Neural cell (in vitro differentiated cells): ENCODE data around the gene PDE9A.

Source experiments
- CTCF ChIP-seq: fragments of 450-650 bp; IDR thresholded peaks from 2 replicates; pipeline ENCODE4 v1.5.1; 2014; ENCODE audit warnings: antibody characterized with exemption, mild to moderate bottlenecking, moderate library complexity; ENCODE audit not compliant: poor library complexity, severe bottlenecking
- POLR2AphosphoS5 ChIP-seq: IDR thresholded peaks from 2 replicates; pipeline ENCODE4 v1.6.1; 2012
- RAD21 ChIP-seq: fragments of 450-650 bp; conservative IDR thresholded peaks from 2 replicates; pipeline ENCODE4 v1.6.1; 2014; ENCODE audit warnings: antibody characterized with exemption, mild to moderate bottlenecking, moderate library complexity
- TAF1 ChIP-seq: IDR thresholded peaks from 2 replicates; pipeline ENCODE4 v1.6.1; 2012; ENCODE audit warnings: low read depth

GRCh38 chr21:42657676-42658319 is 4.4 kb downstream of the PDE9A start:
- TF ChIP-seq CTCF (no peak), POLR2AphosphoS5 (no peak), RAD21 (no peak), TAF1 (no peak)
